HG02623 (cell line): ENCODE measurements around the gene PIK3R4.

Experiments used
- ATAC-seq: cut with Tn5 transposase; IDR thresholded peaks from one replicate; pipeline ENCODE4 v1.9.1; 2021; ENCODE audit warnings: moderate library complexity; ENCODE audit not compliant: unreplicated experiment

Gene PIK3R4

DNA sequence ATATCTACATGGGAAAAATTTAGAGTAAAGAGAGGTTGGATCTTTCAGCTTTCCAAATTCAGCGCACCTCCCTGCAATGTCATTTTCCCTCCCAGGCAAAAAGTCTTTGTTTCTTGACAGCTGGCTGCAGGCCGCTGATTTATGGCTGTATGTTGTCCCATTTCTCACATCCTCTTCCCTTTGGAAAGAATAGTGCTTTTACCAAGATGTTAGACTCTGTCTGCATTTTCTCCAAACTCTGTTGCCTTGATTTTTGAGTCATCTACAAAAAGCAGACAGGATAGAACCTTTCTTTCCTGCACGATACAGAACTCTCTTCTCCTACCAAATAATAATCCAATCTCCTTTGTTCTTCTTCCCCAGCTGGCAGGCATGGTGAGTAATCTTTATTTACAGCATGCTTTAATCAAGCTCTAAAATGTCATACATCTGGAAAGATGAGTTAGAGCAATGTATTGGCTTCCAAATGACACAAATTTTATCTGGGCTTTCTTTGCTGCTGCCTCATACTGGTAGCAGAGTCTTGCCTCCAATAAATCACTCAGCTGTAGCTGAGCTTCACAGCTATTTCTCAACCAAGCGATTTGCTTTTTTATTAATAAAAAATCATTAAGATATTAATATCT is 101.9 kb downstream of the PIK3R4 start:
- no peak for ATAC-seq

DNA sequence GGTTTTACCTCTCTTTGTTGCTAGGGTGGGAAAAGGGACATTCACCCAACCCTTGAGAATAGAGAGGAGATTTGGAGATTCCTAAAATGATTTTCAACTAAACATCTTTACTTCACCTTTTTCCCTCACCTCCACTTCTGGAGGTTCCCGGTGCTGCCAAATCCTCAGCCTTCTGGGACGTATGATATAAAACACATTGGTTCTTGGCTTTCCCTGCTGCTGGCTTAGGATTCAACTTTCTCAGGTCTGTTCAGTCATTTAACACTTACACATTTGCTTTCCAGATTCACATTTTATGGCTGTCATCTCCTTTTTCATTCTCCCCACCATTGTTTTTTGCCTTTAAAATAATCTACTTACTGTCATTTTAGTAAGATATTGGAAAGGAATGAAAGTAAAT is 106.6 kb downstream of the PIK3R4 start:
- ATAC-seq: no peak

- ATAC-seq: no peak
Observed at GRCh38 chr3:130636480-130637234, 110.0 kb downstream of the PIK3R4 start.

GRCh38 chr3:130635978-130636377 is 110.7 kb downstream of the PIK3R4 start:
- no peak for ATAC-seq

DNA sequence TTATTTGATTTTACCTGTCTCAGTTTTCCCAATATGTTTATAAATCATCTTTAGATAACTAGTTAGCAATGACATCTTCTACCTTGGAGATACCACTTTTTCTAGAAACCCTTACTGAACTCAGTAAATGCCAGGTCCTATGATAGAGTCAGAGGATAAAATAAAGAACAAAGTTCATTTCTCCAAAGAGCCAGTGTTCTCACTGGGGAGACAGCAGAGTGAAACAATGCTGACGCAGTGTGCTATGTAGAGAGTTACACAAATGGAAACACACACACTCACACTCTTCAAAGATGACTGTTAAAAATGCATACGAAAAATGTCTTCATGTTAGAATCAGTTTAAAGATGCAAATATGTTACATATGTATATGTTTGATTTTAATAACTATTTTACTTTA is 111.3 kb downstream of the PIK3R4 start:
- ATAC-seq: no peak
